Ovary (tissue), 9 donors: Measurements from ENCODE around the gene RPL18A. TPM values are rescaled to one million over a fixed set of nuclear protein-coding genes. Genes with fewer than 3 reads are reported as not detected.

Source experiments
- DNase-seq, 5 donors: peaks; one replicate each; pipeline ENCODE4 v3.0.0-alpha.2; 2019 to 2020
- H3K27ac ChIP-seq, 2 donors: fragments of 200-600 bp; one replicate each; pipeline versions ENCODE4 v1.5.1 to v1.8.0; 2019 to 2022
- H3K27me3 ChIP-seq: fragments of 200-600 bp; one replicate; pipeline ENCODE4 v1.8.0; 2022
- H3K36me3 ChIP-seq: fragments of 200-600 bp; sonication (generic); one replicate; pipeline ENCODE4 v1.5.1; 2019
- H3K4me1 ChIP-seq: one replicate; pipeline ENCODE4 v1.8.1; 2013; ENCODE audit warnings: mild to moderate bottlenecking, moderate library complexity; ENCODE audit not compliant: insufficient read depth
- H3K4me3 ChIP-seq: fragments of 200-600 bp; sonication (generic); one replicate; pipeline ENCODE4 v1.5.1; 2017
- H3K9me3 ChIP-seq, 2 donors: fragments of 200-600 bp in 1 of 2; sonication (generic) in 1 of 2; one replicate each; pipeline versions ENCODE4 v1.5.1 to v1.8.1; 2013 to 2019; ENCODE audit warnings: mild to moderate bottlenecking in 1 of 2, moderate library complexity in 1 of 2
- CTCF ChIP-seq, 3 donors: fragments of 450-650 bp in 2 of 3; fragments of 200-600 bp in 1 of 3; IDR thresholded peaks; one replicate each; pipeline versions ENCODE4 v1.5.1 to v1.8.0; 2016 to 2022; ENCODE audit warnings: antibody characterized with exemption in 3 of 3, mild to moderate bottlenecking in 1 of 3
- EP300 ChIP-seq: sonication (generic); formaldehyde crosslinking; IDR thresholded peaks from one replicate; pipeline ENCODE4 v1.6.1; 2017; ENCODE audit warnings: antibody characterized with exemption
- POLR2A ChIP-seq: fragments of 450-650 bp; IDR thresholded peaks from one replicate; pipeline ENCODE4 v1.6.1; 2017; ENCODE audit warnings: antibody characterized with exemption, mild to moderate bottlenecking, moderate library complexity
- WGBS, 3 donors: extraction: QIAGEN DNeasy Blood & Tissue Kit in 1 of 3; methylation state at CpG; one replicate each; pipeline versions ENCODE4 v1.1.5 to v1.1.7; 2013 to 2017; 5-methylcytosine and 5-hydroxymethylcytosine counted together
- intact Hi-C, 4 donors: fragments of 100-400 bp; cut with DNase I; formaldehyde crosslinking; loops; one replicate each; pipeline versions ENCODE4 v1.11.0 to v1.15.1; 2022 to 2023
- polyA plus RNA-seq, 2 donors: library from polyadenylated mRNA; stranded (reverse); fragments of 200-250 nt in 1 of 2; fragments of 350-450 nt in 1 of 2; fragmentation: Illumina TruSeq in 1 of 2; extraction: RNeasy Lipid Tissue Mini Kit (QIAGEN cat#74804) in 1 of 2; gene quantifications; one replicate each; pipeline ENCODE4 v1.2.3, GENCODE V29; 2013 to 2014
- small RNA-seq: library from RNA; depleted of rRNA; stranded (forward); fragments of <200 nt; gene quantifications from one replicate; pipeline ENCODE3, GENCODE V24; 2016
- total RNA-seq, 7 donors: library from RNA; depleted of rRNA in 2 of 7; stranded (reverse); fragments of >200 nt in 2 of 7; fragmentation: NEBNext Ultra II Directional in 3 of 7; extraction: Animal tissue kit (Norgen Biotek cat#: 25700) in 3 of 7; gene quantifications; one replicate each; pipeline versions ENCODE4 v1.1.0 to v1.2.4, GENCODE V29; 2016 to 2023
- donor health status: DM: no; HTN: no; CAD: no; lungs with moderate emphysema.
- donor health status: DM: no; HTN: no; CAD: no.
- donor health status: Bipolar disorder and iron deficiency.
- donor health status: DM: yes; HTN: yes; CAD: no.
- donor health status: DM: no; HTN: no; CAD: no.
- donor health status: DM: yes; HTN: yes; CAD: no.

Gene RPL18A
- total and polyA plus RNA-seq, 9 donors, result 636 to 5,071 (median 3,195) TPM

DNA sequence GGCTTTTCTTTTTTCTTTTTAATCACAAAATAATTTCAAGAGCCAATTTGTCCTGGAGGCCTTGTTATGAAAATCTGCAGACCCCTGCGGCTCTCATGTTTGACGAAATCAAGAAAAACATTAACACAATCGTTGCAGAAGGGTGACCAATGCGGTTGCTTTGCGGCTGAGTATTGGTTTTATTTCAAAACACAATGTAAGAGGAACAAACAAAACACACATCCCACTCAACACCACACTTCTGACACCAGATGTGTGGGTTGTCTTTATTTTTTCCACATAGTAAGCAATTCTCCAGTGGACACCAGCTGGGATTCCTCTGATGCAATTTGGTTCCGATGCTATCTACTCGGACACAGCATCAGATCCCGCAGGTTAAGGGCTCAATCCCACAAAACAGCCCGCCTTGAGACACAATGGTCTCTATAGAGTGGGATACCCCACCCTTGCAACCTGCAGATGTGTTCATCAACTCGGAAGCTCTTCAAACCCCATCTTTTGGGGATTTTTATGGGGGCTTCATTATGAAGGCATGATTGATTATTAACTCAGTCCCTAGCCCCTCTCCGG is 51.2 kb downstream of the RPL18A start:
- H3K4me3 ChIP-seq, result no peak overlapping the region
- peaks cover 0 to 8% of the 10 kb centered on the region in 2 donors for H3K9me3 ChIP-seq
- H3K4me1 ChIP-seq, result no peaks in the 10 kb centered on the region
- DNase-seq, result no peak
- H3K36me3 ChIP-seq, result no peaks in the 10 kb centered on the region
- H3K27me3 ChIP-seq, result no peaks in the 10 kb centered on the region
- WGBS, 3 donors, result 40 to 68% (median 53%) methylated on average over 11 of the region's 11 CpGs
- intact Hi-C loops, result loop anchor here in 1 of 4 donors (5.0 kb wide), 1 partner anchor 39 kb away; the partner anchor contains the start of gene SLC5A5
- no peak overlapping the region for H3K27ac ChIP-seq
- TF ChIP-seq POLR2A (no peak), EP300 (no peak), CTCF (IDR thresholded peaks at IDR 0.05) (no peak)

Small RNAs within 50 kb of the gene (small RNA-seq; reads per million reads assigned to genes)
- not detected for gene SNORA68

Other genes starting within 250 kb of the RPL18A start
- gene UNC13A, start 171.6 kb upstream of the RPL18A start, total RNA-seq, result under 1 TPM; 0.08 to 0.32 (median 0.12) TPM
- under 1 TPM; 0.24 to 0.38 TPM for gene UNC13A, start 171.6 kb upstream of the RPL18A start, polyA plus RNA-seq
- 10 to 100 TPM; 25.4 to 76.8 (median 69.3) TPM for gene MAP1S, start 140.4 kb upstream of the RPL18A start, total RNA-seq
- 10 to 100 TPM in 1 of 2 donors, 1 to 10 TPM in 1; 5.0 to 24.5 TPM for gene MAP1S, start 140.4 kb upstream of the RPL18A start, polyA plus RNA-seq
- gene FCHO1, start 108.4 kb upstream of the RPL18A start, total RNA-seq, result 1 to 10 TPM; 1.7 to 4.3 (median 3.0) TPM
- 1 to 10 TPM in 1 of 2 donors, under 1 TPM in 1; 0.95 to 2.0 TPM for gene FCHO1, start 108.4 kb upstream of the RPL18A start, polyA plus RNA-seq
- under 1 TPM in 5 of 7 donors, not detected in 2; 0.34 to 0.79 (median 0.51) TPM for gene B3GNT3, start 64.8 kb upstream of the RPL18A start, total RNA-seq
- gene B3GNT3, start 64.8 kb upstream of the RPL18A start, polyA plus RNA-seq, result under 1 TPM; 0.25 to 0.28 TPM
- gene INSL3, start 38.4 kb upstream of the RPL18A start, total RNA-seq, result 1 to 10 TPM in 4 of 7 donors, under 1 TPM in 2, not detected in 1; 0.38 to 4.9 (median 1.4) TPM
- 100 to 1,000 TPM; 103 to 121 TPM for gene INSL3, start 38.4 kb upstream of the RPL18A start, polyA plus RNA-seq
- 10 to 100 TPM in 6 of 7 donors, 1 to 10 TPM in 1; 7.5 to 35.5 (median 25.7) TPM for gene JAK3, start 11.9 kb upstream of the RPL18A start, total RNA-seq
- gene JAK3, start 11.9 kb upstream of the RPL18A start, polyA plus RNA-seq, result 10 to 100 TPM in 1 of 2 donors, 1 to 10 TPM in 1; 6.6 to 12.7 TPM
- under 1 TPM in 1 of 7 donors, not detected in 6; 0.07 TPM for gene SLC5A5, start 12.0 kb downstream of the RPL18A start, total RNA-seq
- not detected for gene SLC5A5, start 12.0 kb downstream of the RPL18A start, polyA plus RNA-seq
- 10 to 100 TPM; 20.7 to 69.3 (median 50.4) TPM for gene CCDC124, start 73.1 kb downstream of the RPL18A start, total RNA-seq
- 10 to 100 TPM in 1 of 2 donors, 1 to 10 TPM in 1; 4.7 to 74.5 TPM for gene CCDC124, start 73.1 kb downstream of the RPL18A start, polyA plus RNA-seq
- gene KCNN1, start 107.2 kb downstream of the RPL18A start, total RNA-seq, result 1 to 10 TPM in 4 of 7 donors, under 1 TPM in 2, not detected in 1; 0.33 to 5.9 (median 2.2) TPM
- gene KCNN1, start 107.2 kb downstream of the RPL18A start, polyA plus RNA-seq, result 1 to 10 TPM in 1 of 2 donors, under 1 TPM in 1; 1.00 to 1.7 TPM
- 10 to 100 TPM in 5 of 7 donors, 1 to 10 TPM in 2; 6.8 to 22.8 (median 12.2) TPM for gene ARRDC2, start 148.3 kb downstream of the RPL18A start, total RNA-seq
- 10 to 100 TPM; 12.9 to 14.7 TPM for gene ARRDC2, start 148.3 kb downstream of the RPL18A start, polyA plus RNA-seq
- gene IL12RB1, start 227.0 kb downstream of the RPL18A start, total RNA-seq, result under 1 TPM; 0.31 to 0.89 (median 0.57) TPM
- gene IL12RB1, start 227.0 kb downstream of the RPL18A start, polyA plus RNA-seq, result under 1 TPM; 0.22 to 0.70 TPM
- 10 to 100 TPM in 3 of 7 donors, 1 to 10 TPM in 4; 7.8 to 12.2 (median 9.9) TPM for gene MAST3, start 237.9 kb downstream of the RPL18A start, total RNA-seq
- gene MAST3, start 237.9 kb downstream of the RPL18A start, polyA plus RNA-seq, result 1 to 10 TPM; 2.4 to 5.7 TPM